ENCODE measurements around the gene ABCC4.

- TF ChIP-seq CTCF (conservative IDR thresholded peaks at IDR 0.05) (peak; percentile 87), EZH2 (IDR thresholded peaks at IDR 0.05; ENCODE audit: low read depth) (no peak)
Observed at GRCh38 chr13:95296326-95296925, 4.8 kb downstream of the ABCC4 start.

Data from PC-9 (cell line).